Heart right ventricle (tissue), 16 donors: Measurements from ENCODE around the gene KCNQ1. TPM values are rescaled to one million over a fixed set of nuclear protein-coding genes. Genes with fewer than 3 reads are reported as not detected.
A peak's percentile ranks its signal among the peaks of the same experiment; 100 is the strongest.

Experiments
- ATAC-seq, 8 donors: fragments of 200-7000 bp; cut with Tn5 transposase; one replicate each; pipeline ENCODE4 v1.9.1; 2020; ENCODE audit warnings: mild to moderate bottlenecking in 8 of 8, moderate library complexity in 8 of 8, moderate number of reproducible peaks in 1 of 8
- DNase-seq, 2 donors: peaks; one replicate each; pipeline ENCODE4 v3.0.0-alpha.2; 2020
- H3K27ac ChIP-seq, 10 donors: fragments of 200-600 bp; sonication (generic) in 2 of 10; one replicate each; pipeline versions ENCODE4 v1.5.0 to v1.8.0; 2020 to 2022; ENCODE audit warnings: mild to moderate bottlenecking in 3 of 10
- H3K27me3 ChIP-seq, 7 donors: fragments of 200-600 bp; one replicate each; pipeline ENCODE4 v1.8.0; 2021 to 2022; ENCODE audit warnings: mild to moderate bottlenecking in 2 of 7
- H3K36me3 ChIP-seq, 9 donors: fragments of 200-600 bp; sonication (generic) in 1 of 9; one replicate each; pipeline versions ENCODE4 v1.5.0 to v1.8.0; 2020 to 2022; ENCODE audit warnings: mild to moderate bottlenecking in 2 of 9
- H3K4me1 ChIP-seq, 9 donors: fragments of 200-600 bp; sonication (generic) in 1 of 9; one replicate each; pipeline versions ENCODE4 v1.5.0 to v1.8.0; 2020 to 2022; ENCODE audit warnings: mild to moderate bottlenecking in 4 of 9
- H3K4me3 ChIP-seq, 10 donors: fragments of 200-600 bp; sonication (generic) in 2 of 10; one replicate each; pipeline versions ENCODE4 v1.5.0 to v1.8.0; 2020 to 2022; ENCODE audit warnings: mild to moderate bottlenecking in 7 of 10, moderate library complexity in 2 of 10
- H3K9me3 ChIP-seq, 11 donors: fragments of 200-600 bp in 10 of 11; sonication (generic) in 2 of 11; one replicate each; pipeline versions ENCODE4 v1.5.0 to v1.8.0; 2013 to 2022; ENCODE audit warnings: mild to moderate bottlenecking in 2 of 11, control low read depth in 1 of 11, moderate library complexity in 1 of 11
- WGBS, 2 donors: extraction: QIAGEN DNeasy Blood & Tissue Kit; methylation state at CpG; one replicate each; pipeline ENCODE4 v1.1.7; 2013; ENCODE audit warnings: inconsistent platforms in 1 of 2; 5-methylcytosine and 5-hydroxymethylcytosine counted together
- intact Hi-C, 10 donors: fragments of 100-400 bp; cut with DNase I; formaldehyde crosslinking; loops; one replicate each; pipeline versions ENCODE4 v1.11.1 to v1.14.2; 2022
- polyA plus RNA-seq, 2 donors: library from polyadenylated mRNA; stranded (reverse); fragments of 200-250 nt; gene quantifications; one replicate each; pipeline ENCODE4 v1.2.3, GENCODE V29; 2013
- total RNA-seq, 10 donors: library from RNA; stranded (reverse); fragmentation: NEBNext Ultra II Directional in 3 of 10; extraction: Animal tissue kit (Norgen Biotek cat#: 25700) in 3 of 10; gene quantifications; one replicate each; pipeline versions ENCODE4 v1.2.1 to v1.2.4, GENCODE V29; 2021 to 2023
- TF ChIP-seq, protein P1 (sequence below), 9 donors: fragments of 200-600 bp; sonication (generic) in 2 of 9; IDR thresholded peaks; one replicate each; pipeline versions ENCODE4 v1.5.0 to v1.8.0; 2021 to 2022; ENCODE audit warnings: antibody characterized with exemption in 9 of 9, mild to moderate bottlenecking in 5 of 9, moderate library complexity in 1 of 9
- donor health status: Arrhythmogenic right ventricular cardiomyopathy.
- donor health status: ischemic (EF 13 %, LVEDD 7.1; RV severe dilation, severe dysfunction).
- donor health status: healthy with polysubstance abuse.
- donor health status: DM: no; HTN: yes; CAD: no.
- donor health status: DM: no; HTN: no; CAD: no.
- donor health status: ischemic (EF 25% LVEDD 6.9; RV normal size, moderate dysfunction).
- donor health status: ischemic (EF 25% LVEDD 5.7; RV mildly dilated, moderate dysfunction).
- donor health status: healthy.
- donor health status: DM: yes; HTN: yes; CAD: no.
- donor health status: Ischemic cardiomyopathy.
- donor health status: ischemic (EF 35%, LVEDD 5.7; RV mildly dilated, moderate dysfunction).
- donor health status: nonischemic (EF 11% LVEDD 7.7; RV severe dilation, severe dysfunction).
- donor health status: DM: yes; HTN: yes; CAD: no.
- donor health status: PGD.
- donor health status: ischemic (EF 29% LVEDD 5.4; RV normal size, mild dysfunction).
- donor health status: nonischemic (EF 23%, LVEDD 6.1; RV moderate dilation, normal function).

Gene KCNQ1
- total and polyA plus RNA-seq, 12 donors = 19.9 to 48.2 (median 33.7) TPM

DNA sequence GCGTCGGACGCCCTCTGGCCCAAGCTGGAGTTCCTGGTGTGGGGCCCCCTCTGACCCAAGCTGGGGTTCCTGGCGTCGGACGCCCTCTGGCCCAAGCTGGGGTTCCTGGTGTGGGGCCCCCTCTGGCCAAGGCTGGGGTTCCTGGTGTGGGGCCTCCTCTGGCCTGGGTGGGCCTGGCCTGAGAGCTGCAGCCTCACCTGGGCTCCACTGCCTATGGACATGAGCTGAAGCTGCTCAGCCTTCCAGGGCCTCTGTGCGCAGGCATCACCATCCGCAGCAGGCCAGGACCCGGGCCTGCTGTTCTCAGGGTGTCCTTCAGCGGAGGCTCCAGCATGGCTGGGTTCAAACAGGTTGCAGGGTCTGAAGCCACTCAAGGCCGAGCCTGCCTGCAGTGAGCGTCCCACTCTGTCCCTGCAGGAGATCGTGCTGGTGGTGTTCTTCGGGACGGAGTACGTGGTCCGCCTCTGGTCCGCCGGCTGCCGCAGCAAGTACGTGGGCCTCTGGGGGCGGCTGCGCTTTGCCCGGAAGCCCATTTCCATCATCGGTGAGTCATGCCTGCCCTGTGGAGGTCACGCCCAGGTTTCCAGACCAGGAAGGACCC is 125.5 kb downstream of the KCNQ1 start:
- Histone ChIP-seq H3K9me3 (no peaks in the 10 kb centered on the region), H3K4me3 (no peak overlapping the region), H3K36me3 (peaks cover 0 to 7% (median 0%) of the 10 kb centered on the region in 9 donors), H3K4me1 (peaks cover 0 to 5% (median 0%) of the 10 kb centered on the region in 9 donors), H3K27ac (no peak overlapping the region), H3K27me3 (no peaks in the 10 kb centered on the region)
- 97 to 98% methylated on average over 26 of the region's 26 CpGs for WGBS, 2 donors
- ATAC-seq (no peak), DNase-seq (peak in 1 of 2 donors; percentile 6)
- intact Hi-C loops = no loop called here
- TF ChIP-seq, protein P1, sequence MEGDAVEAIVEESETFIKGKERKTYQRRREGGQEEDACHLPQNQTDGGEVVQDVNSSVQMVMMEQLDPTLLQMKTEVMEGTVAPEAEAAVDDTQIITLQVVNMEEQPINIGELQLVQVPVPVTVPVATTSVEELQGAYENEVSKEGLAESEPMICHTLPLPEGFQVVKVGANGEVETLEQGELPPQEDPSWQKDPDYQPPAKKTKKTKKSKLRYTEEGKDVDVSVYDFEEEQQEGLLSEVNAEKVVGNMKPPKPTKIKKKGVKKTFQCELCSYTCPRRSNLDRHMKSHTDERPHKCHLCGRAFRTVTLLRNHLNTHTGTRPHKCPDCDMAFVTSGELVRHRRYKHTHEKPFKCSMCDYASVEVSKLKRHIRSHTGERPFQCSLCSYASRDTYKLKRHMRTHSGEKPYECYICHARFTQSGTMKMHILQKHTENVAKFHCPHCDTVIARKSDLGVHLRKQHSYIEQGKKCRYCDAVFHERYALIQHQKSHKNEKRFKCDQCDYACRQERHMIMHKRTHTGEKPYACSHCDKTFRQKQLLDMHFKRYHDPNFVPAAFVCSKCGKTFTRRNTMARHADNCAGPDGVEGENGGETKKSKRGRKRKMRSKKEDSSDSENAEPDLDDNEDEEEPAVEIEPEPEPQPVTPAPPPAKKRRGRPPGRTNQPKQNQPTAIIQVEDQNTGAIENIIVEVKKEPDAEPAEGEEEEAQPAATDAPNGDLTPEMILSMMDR (IDR thresholded peaks at IDR 0.05) = no peak

DNA sequence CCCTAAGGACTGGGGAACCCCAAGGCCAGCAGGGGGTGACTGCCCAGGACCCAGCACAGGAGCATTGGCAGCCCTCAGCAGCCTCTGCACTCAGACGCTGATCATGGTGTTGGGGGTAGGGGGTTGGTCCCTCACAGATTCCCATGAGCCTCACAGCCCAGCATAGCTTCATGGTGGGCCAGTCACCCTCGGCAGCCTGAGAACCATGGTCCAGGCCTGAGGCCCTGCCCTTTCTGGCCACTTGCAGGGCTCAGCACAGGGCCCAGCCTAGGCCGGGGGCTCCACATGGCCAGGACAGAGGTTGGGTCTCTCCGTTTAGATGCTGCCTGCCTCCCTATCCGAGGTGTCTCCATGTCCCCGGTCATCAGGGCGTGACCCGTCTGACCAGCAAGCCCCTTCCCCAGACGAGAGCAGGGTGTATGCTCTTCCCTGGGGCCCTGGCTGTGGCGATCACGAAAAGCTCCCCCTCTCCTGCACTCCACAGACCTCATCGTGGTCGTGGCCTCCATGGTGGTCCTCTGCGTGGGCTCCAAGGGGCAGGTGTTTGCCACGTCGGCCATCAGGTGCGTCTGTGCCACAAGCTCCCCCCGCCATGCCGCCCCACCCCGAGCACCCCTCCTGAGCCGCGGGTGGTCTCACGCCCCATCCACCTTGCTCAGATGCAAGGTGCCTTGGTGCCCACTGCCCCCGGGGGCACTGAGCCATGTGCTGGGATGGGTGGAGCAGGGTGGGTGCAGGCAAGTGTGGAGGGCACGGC is 126.2 kb downstream of the KCNQ1 start:
- H3K27me3 ChIP-seq = no peaks in the 10 kb centered on the region
- intact Hi-C loops = no loop called here
- H3K4me1 ChIP-seq = no peaks in the 10 kb centered on the region
- no peaks in the 10 kb centered on the region for H3K9me3 ChIP-seq
- TF ChIP-seq, protein P1 (IDR thresholded peaks at IDR 0.05) = no peak
- WGBS, 2 donors = 97 to 98% methylated on average over 25 of the region's 25 CpGs
- DNase-seq (peak in 1 of 2 donors; percentile 2), ATAC-seq (no peak)
- H3K27ac ChIP-seq = no peak overlapping the region
- H3K4me3 ChIP-seq = no peak overlapping the region
- H3K36me3 ChIP-seq = peaks cover 0 to 7% (median 0%) of the 10 kb centered on the region in 9 donors

DNA sequence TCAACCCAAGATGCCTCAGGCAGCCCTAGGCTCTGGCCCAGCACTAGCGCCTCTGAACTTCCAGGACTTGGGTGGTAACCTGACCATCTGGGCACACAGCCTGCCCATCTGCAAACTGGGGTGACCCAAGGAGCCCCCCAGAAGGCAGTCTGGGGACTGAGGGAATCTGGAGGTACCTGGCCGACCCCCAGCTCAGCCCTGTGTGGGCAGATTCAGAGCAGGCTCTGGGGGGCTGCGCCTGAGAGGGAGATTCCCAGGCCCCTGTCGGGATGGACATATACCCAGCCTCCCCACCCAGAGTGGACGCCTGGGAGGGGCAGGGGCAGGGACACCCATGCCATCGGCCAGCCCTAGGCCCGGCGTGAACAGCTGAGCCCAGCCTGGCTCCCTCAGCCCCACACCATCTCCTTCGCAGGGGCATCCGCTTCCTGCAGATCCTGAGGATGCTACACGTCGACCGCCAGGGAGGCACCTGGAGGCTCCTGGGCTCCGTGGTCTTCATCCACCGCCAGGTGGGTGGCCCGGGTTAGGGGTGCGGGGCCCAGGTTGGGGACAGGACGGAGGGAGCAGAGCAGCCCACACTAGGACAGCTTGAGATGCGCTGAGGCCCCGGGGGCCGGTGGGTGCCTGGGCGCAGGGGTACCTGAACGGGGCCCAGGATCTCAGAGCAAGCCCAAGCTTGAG is 126.9 kb downstream of the KCNQ1 start:
- Histone ChIP-seq H3K27me3 (no peaks in the 10 kb centered on the region), H3K9me3 (no peaks in the 10 kb centered on the region), H3K4me1 (no peaks in the 10 kb centered on the region), H3K27ac (no peak overlapping the region), H3K36me3 (peaks cover 0 to 7% (median 0%) of the 10 kb centered on the region in 9 donors), H3K4me3 (no peak overlapping the region)
- TF ChIP-seq, protein P1 (IDR thresholded peaks at IDR 0.05) = no peak
- ATAC-seq (no peak), DNase-seq (peak in 1 of 2 donors; percentile 6)
- intact Hi-C loops = no loop called here
- 97 to 98% methylated on average over 23 of the region's 23 CpGs for WGBS, 2 donors

DNA sequence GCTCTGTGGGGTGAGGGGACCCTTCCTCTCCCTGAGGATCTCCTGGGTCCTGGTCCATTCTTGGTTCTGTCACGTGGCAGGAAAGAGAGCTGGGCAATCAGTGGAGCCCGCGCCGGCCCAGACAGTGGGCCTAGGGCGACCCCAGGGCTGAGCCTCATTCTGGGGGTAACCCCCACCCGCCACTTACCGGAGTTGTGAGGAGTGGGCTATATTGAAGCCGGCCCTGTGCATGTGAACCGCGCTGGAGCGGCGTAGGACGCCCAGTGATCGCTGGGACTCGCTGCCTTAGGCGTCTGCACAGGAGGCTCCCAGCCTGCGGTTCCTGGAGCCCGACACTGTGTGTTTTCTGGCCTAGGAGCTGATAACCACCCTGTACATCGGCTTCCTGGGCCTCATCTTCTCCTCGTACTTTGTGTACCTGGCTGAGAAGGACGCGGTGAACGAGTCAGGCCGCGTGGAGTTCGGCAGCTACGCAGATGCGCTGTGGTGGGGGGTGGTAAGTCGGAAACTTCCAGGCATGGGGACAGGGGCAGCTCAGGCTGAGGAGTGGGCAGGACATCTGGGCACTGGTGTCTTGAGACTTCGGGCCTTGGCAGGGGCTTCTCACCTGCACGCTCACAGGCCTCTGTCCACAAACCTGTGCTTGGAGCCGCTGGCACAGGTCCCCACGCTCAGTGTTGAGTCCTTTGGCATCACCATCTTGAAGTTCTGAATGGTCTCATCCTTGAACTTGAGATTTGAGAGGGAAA is 127.9 kb downstream of the KCNQ1 start:
- Histone ChIP-seq H3K4me3 (no peak overlapping the region), H3K36me3 (peaks cover 0 to 7% (median 0%) of the 10 kb centered on the region in 9 donors), H3K9me3 (no peaks in the 10 kb centered on the region), H3K4me1 (peaks cover 0 to 7% (median 2%) of the 10 kb centered on the region in 9 donors), H3K27me3 (no peaks in the 10 kb centered on the region), H3K27ac (no peak overlapping the region)
- 97% methylated on average over 33 of the region's 33 CpGs for WGBS, 2 donors
- no peak for ATAC-seq
- intact Hi-C loops = no loop called here
- peak in 1 of 2 donors; percentile 6 for DNase-seq
- TF ChIP-seq, protein P1 (IDR thresholded peaks at IDR 0.05) = no peak
